Thyroid gland (tissue), 4 donors: Measurements from ENCODE around the gene MUC13. TPM values are rescaled to one million over a fixed set of nuclear protein-coding genes. Genes with fewer than 3 reads are reported as not detected.
A peak's percentile ranks its signal among the peaks of the same experiment; 100 is the strongest.

Source experiments
- DNase-seq, 2 donors: peaks; one replicate each; pipeline ENCODE4 v3.0.0-alpha.2; 2019
- H3K27ac ChIP-seq, 3 donors: fragments of 200-600 bp; sonication (generic); 1 replicate in 2 of 3; 2 replicates in 1 of 3; pipeline ENCODE4 v1.5.1; 2016 to 2019; ENCODE audit warnings: mild to moderate bottlenecking in 1 of 3, moderate library complexity in 1 of 3
- H3K27me3 ChIP-seq: fragments of 200-600 bp; sonication (generic); one replicate; pipeline ENCODE4 v1.5.1; 2019
- H3K36me3 ChIP-seq, 2 donors: fragments of 200-600 bp; sonication (generic); one replicate each; pipeline ENCODE4 v1.5.1; 2016 to 2019
- H3K4me1 ChIP-seq, 2 donors: fragments of 200-600 bp; sonication (generic); one replicate each; pipeline ENCODE4 v1.5.1; 2017 to 2019
- H3K4me3 ChIP-seq, 3 donors: fragments of 200-600 bp; sonication (generic); replicated peaks in 1 of 3; 1 replicate in 2 of 3; 2 replicates in 1 of 3; pipeline ENCODE4 v1.5.1; 2016; ENCODE audit warnings: mild to moderate bottlenecking in 1 of 3
- H3K9me3 ChIP-seq: fragments of 200-600 bp; sonication (generic); one replicate; pipeline ENCODE4 v1.5.1; 2017
- CTCF ChIP-seq, 6 experiments: fragments of 200-600 bp in 3 of 6; fragments of 450-650 bp in 3 of 6; sonication (generic) in 3 of 6; IDR thresholded peaks; one replicate each; pipeline ENCODE4 v1.5.1; 2016 to 2019; ENCODE audit warnings: antibody characterized with exemption in 6 of 6, mild to moderate bottlenecking in 2 of 6, inconsistent platforms in 1 of 6, moderate library complexity in 1 of 6
- POLR2A ChIP-seq, 2 donors: fragments of 450-650 bp; IDR thresholded peaks; one replicate each; pipeline ENCODE4 v1.6.1; 2017; ENCODE audit warnings: antibody characterized with exemption in 2 of 2, mild to moderate bottlenecking in 2 of 2, moderate library complexity in 1 of 2
- WGBS, 2 donors: methylation state at CpG; one replicate each; pipeline ENCODE4 v1.1.5; 2017; 5-methylcytosine and 5-hydroxymethylcytosine counted together
- intact Hi-C: fragments of 100-400 bp; cut with DNase I; formaldehyde crosslinking; loops from one replicate; pipeline ENCODE4 v1.15.1; 2023
- total RNA-seq, 4 donors: library from RNA; depleted of rRNA; stranded (reverse); fragments of >200 nt; gene quantifications; one replicate each; pipeline ENCODE4 v1.2.3, GENCODE V29; 2016

MUC13 gene, protein sequence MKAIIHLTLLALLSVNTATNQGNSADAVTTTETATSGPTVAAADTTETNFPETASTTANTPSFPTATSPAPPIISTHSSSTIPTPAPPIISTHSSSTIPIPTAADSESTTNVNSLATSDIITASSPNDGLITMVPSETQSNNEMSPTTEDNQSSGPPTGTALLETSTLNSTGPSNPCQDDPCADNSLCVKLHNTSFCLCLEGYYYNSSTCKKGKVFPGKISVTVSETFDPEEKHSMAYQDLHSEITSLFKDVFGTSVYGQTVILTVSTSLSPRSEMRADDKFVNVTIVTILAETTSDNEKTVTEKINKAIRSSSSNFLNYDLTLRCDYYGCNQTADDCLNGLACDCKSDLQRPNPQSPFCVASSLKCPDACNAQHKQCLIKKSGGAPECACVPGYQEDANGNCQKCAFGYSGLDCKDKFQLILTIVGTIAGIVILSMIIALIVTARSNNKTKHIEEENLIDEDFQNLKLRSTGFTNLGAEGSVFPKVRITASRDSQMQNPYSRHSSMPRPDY
- total RNA-seq = not detected

DNA sequence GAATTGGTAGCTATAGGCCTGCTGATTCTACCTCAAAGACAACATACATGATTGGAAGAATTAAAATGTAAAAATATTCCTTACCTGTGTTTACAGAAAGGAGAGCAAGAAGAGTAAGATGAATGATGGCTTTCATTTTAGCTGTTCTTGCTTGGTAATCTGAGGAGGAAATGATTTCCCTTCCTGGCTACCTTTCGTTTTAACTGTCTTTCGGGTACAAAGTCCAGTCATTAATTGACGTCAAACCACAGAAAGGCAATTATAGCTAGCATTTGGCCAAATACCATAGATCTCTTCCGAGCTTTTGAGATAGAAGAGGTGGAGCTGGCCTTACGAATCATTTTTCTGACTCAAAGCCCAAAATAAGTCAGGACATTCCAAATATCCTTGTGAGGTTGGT lies at the start of gene MUC13:
TSS of gene MUC13 (minus strand) at position 175 of the 400 bp plus-strand sequence. CDS start at position 136, 39 bp downstream.
- no peaks in the 10 kb centered on the region for H3K27me3 ChIP-seq

DNA sequence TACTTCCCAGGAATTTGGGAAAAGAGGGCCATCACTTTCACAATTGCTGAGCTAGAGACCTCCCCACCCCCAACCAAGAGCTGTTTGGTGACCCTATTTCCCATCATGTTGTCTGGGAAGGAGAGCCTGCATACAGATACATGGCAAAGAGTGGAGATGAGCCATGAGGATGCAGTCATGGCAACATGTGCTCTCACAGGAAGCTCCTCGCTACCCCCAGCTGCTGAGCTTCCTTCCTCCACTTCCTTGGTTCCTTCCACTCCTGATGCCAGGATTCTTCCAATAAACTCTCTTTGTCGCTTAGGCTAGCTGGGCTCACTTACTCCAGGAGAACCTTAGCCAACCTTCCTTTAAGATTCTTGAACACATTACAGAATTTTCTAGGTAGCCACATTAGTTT lies 48.3 kb upstream of the MUC13 start:
- no peak for TF ChIP-seq CTCF (IDR thresholded peaks at IDR 0.05)
- no peak for TF ChIP-seq POLR2A (IDR thresholded peaks at IDR 0.05)
- intact Hi-C loops = no loop called here
- Histone ChIP-seq H3K36me3 (peaks cover 4 to 6% of the 10 kb centered on the region in 2 donors), H3K27ac (no peak overlapping the region), H3K27me3 (no peaks in the 10 kb centered on the region), H3K4me1 (peaks cover 0 to 16% of the 10 kb centered on the region in 2 donors), H3K9me3 (no peaks in the 10 kb centered on the region), H3K4me3 (no peak overlapping the region)
- 80 to 90% methylated on average over 2 of the region's 2 CpGs for WGBS, 2 donors
- DNase-seq = no peak

More for the DNA sequence above, at the start of gene MUC13:
- no peak for DNase-seq
- no peaks in the 10 kb centered on the region for H3K4me1 ChIP-seq
- H3K9me3 ChIP-seq = no peaks in the 10 kb centered on the region
- H3K4me3 ChIP-seq = no peak within 1 kb of the TSS
- H3K36me3 ChIP-seq = no peaks in the 10 kb centered on the region
- TF ChIP-seq CTCF (IDR thresholded peaks at IDR 0.05) (no peak), POLR2A (IDR thresholded peaks at IDR 0.05) (no peak)
- 91 to 93% methylated on average over 5 of the region's 5 CpGs for WGBS, 2 donors
- intact Hi-C loops = loop anchor here (10.0 kb wide), 1 partner anchor 630 kb away; no protein-coding TSS in a partner anchor
- no peak within 1 kb of the TSS for H3K27ac ChIP-seq

DNA sequence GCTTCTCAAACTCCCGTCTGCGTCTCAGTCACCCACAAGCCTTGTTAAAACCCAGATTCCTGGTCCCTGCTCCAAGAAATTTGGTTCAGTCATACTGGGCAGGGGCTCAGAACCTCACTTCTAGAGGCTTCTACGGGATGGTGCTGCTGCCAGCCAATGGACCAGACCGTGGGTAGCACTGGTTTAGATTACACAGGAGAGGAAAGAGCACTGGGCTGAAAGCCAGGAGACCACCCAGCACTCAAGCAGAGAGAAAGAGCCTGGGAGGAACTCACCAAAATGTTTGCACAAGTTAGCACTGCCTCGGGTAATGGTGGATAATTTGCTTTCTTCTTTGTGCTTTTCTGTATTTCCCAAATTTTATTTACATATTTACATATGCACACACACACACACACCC lies 46.9 kb upstream of the MUC13 start:
- H3K27ac ChIP-seq = peak overlapping the region in 1 of 3 donors; percentile 6
- H3K4me1 ChIP-seq = peaks cover 0 to 11% of the 10 kb centered on the region in 2 donors
- intact Hi-C loops = no loop called here
- no peaks in the 10 kb centered on the region for H3K9me3 ChIP-seq
- 44 to 60% methylated on average over 5 of the region's 5 CpGs for WGBS, 2 donors
- DNase-seq = no peak
- H3K27me3 ChIP-seq = no peaks in the 10 kb centered on the region
- TF ChIP-seq POLR2A (IDR thresholded peaks at IDR 0.05) = no peak
- no peak for TF ChIP-seq CTCF (IDR thresholded peaks at IDR 0.05)
- H3K36me3 ChIP-seq = peaks cover 6 to 12% of the 10 kb centered on the region in 2 donors
- no peak overlapping the region for H3K4me3 ChIP-seq

- Histone ChIP-seq H3K4me3 (no peak overlapping the region), H3K27ac (no peak overlapping the region), H3K27me3 (no peaks in the 10 kb centered on the region), H3K36me3 (peaks cover 14 to 17% of the 10 kb centered on the region in 2 donors), H3K9me3 (no peaks in the 10 kb centered on the region), H3K4me1 (no peaks in the 10 kb centered on the region)
- 95 to 96% methylated on average over 7 of the region's 7 CpGs for WGBS, 2 donors
- intact Hi-C loops = no loop called here
- TF ChIP-seq POLR2A (IDR thresholded peaks at IDR 0.05) = no peak
- no peak for TF ChIP-seq CTCF (IDR thresholded peaks at IDR 0.05)
- no peak for DNase-seq
Observed at GRCh38 chr3:124978627-124979026, 44.1 kb upstream of the MUC13 start.

- H3K36me3 ChIP-seq = peaks cover 23 to 30% of the 10 kb centered on the region in 2 donors
- no peak overlapping the region for H3K4me3 ChIP-seq
- 93% methylated on average over 6 of the region's 6 CpGs for WGBS, 2 donors
- TF ChIP-seq POLR2A (IDR thresholded peaks at IDR 0.05) = no peak
- TF ChIP-seq CTCF (IDR thresholded peaks at IDR 0.05) = no peak
- H3K4me1 ChIP-seq = no peaks in the 10 kb centered on the region
- DNase-seq = no peak
- intact Hi-C loops = no loop called here
- H3K9me3 ChIP-seq = no peaks in the 10 kb centered on the region
- H3K27ac ChIP-seq = no peak overlapping the region
- H3K27me3 ChIP-seq = no peaks in the 10 kb centered on the region
Observed at GRCh38 chr3:124976383-124976782, 41.8 kb upstream of the MUC13 start.
